Measurements from ENCODE around the gene RCBTB2.
"Not testable (repeated sequence)": the region's sequence is repeated elsewhere in the genome, so short reads cannot be mapped to it uniquely, and the experiment has no call there.

Gene RCBTB2

DNA sequence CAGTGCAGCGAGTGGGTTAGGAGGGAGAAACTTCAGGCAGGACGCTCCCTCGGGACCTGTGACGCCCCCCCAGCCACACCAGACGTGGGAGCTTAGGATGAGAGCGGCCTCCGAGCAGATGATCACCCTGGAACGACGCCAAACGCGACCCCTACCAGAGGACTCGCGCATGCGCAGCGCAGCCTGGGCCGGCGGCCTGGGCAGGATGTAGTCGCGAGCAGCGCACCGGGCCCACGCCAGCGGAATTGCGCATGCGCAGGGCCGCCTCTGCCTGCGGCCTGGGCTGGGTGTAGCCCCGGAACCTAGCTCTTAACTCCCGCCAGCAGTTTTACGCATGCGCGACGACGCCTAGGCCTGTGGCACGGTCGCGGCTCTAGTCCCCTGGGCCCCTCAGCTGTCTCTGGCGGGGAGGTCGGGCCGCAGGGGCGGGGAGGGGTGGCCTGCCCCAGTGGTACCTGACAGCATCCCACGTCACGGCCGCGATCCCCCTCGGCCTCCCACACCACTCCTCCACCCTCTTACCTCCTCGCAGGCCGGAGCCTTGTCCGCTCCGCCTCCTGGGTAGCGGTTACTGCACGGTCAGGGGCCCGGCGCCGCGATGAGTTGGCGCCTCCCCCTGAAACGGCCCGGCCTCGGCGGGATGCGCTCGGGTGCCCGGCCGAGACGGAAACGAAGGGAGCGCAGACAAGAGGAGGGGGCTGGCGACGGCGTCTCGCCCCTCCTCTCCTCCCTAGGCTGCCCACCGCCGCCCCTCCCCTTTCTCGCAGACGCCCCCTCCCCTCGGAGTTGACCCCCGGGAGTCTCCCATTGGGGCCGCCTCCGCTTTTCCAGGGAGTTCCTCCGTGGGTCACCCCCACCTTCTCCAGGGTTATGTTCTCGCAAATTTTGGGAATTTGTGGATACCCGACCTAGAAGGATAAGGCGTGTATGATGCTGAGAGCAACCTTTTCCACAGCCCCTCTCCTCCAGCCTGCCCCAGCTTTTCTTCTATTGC is at the start of gene RCBTB2:
Gene RCBTB2, minus strand, starts transcription at position 575 of the 994 bp plus-strand sequence. CDS start 11,141 bp downstream, outside the sequence.
- ATAC-seq: peak; percentile 92 to 95

DNA sequence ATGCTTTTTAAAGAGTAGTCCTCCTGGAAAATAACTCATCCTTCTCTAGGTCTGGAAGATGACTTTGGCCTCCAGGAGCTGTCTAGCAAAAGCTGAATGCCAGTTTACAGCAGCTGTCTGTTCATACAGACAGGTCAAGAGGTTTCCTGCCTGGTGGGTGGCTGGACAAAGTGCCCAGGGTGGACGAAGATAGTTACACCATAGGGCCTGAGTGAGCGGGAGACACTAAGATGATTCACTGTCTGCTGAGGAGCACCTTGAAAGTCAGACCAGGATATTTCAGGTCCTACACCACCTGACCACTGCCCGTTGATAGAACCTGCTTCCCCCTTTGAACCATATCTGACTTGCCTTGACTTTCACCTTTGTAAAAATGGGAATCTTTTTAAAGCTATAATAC is 49.2 kb upstream of the RCBTB2 start:
- ATAC-seq: no peak

DNA sequence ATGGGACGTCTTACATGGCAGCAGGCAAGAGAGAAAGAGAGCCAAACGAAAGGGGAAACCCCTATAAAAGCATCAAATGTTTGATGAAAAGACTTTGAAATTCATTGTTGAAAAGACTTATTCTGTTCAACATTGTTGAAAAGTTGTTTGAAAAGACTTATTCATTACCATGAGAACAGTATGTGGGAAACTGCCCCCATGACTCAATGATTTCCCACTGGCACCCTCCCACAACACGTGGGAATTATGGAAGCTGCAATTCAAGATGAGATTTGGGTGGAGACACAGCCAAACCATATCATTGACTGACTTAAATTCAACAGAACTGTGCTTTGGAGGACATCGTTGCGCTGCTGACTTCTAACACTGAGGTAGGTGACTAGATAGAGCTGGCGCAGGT is 48.0 kb upstream of the RCBTB2 start:
- no peak for ATAC-seq

- peak; percentile 17 to 35 for ATAC-seq
These were observed 47.4 kb upstream of the RCBTB2 start for GRCh38 chr13:48580185-48580803.

- ATAC-seq: not testable (repeated sequence)
These were observed 47.0 kb upstream of the RCBTB2 start for GRCh38 chr13:48579919-48580180.

GRCh38 chr13:48579165-48579918 is 46.5 kb upstream of the RCBTB2 start:
- peak in 1 of 2 donors; percentile 13 for ATAC-seq

GRCh38 chr13:48578516-48579164 is 45.8 kb upstream of the RCBTB2 start:
- ATAC-seq: no peak

GRCh38 chr13:48576448-48577010 is 43.6 kb upstream of the RCBTB2 start:
- no peak for ATAC-seq

GRCh38 chr13:48575031-48575430 is 42.2 kb upstream of the RCBTB2 start:
- no peak for ATAC-seq

- ATAC-seq: no peak
These were observed 41.3 kb upstream of the RCBTB2 start for GRCh38 chr13:48574041-48574796.

DNA sequence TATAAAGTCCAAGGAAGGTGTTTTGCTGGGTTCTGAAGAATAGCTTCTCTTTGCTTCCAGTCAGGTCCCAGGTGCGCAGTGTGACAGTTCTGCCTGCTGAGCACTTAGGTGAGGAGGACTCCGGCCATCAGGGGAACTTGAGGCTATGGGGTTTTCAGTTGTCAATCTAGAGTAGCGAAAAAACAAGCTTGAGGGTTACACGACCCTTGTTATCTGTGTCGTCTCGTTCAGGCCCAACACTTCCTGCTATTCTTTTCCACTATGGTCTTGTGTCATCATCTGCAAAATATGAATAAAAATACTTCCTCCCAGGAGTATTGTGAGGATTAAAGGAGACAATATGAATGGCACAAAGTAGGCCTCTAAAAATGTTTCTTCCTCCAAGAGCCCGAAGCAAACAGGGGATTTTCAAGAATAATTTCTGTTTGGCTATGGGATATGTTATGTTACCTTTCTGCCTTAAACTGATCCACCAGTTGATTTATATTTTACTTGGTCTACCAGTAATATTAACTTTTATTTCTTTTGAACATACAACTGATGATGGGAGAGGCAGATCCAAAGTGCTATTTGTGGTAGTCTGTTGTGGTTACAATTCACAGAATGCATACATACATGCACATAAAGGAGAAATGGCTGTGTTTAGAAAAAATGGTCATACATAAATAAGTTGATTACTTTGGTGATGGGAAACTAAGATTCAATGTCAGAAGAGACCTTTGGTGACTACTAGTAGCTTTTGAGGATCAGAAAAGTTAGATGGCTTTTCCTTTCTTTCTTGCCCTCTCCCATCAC is 40.5 kb upstream of the RCBTB2 start:
- no peak for ATAC-seq

- ATAC-seq: no peak
These were observed 38.4 kb upstream of the RCBTB2 start for GRCh38 chr13:48571126-48571913.

DNA sequence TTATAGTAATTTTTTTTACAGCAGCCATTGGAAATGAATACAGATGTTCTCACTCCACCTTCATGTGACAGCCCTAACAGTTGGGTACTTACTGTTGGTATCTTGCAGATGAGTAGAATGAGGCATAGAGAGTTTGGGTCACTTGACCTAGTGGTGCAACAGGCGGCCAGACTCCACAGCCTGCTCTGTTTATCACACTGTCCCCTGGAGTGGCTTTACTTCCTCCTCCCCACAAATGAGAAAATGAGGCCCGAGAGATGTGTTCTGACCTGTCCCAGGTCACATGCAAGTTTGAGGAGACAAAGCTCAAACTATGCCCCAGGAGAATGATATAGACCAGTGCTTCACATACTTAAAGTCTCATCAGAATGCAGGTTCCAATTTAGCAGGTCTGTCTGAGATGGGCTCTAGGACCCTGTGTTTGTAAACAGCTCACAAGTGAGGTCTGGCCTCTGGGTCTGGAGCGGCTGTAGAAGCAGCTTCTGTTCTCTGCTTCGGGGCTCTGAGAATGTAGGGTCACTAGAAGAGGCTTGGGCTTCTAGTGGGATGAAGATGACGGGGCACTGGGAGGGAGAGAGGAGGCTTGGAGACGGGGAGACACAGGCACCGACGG is 37.4 kb upstream of the RCBTB2 start:
- no peak for ATAC-seq

GRCh38 chr13:48569104-48569666 is 36.3 kb upstream of the RCBTB2 start:
- ATAC-seq: no peak

DNA sequence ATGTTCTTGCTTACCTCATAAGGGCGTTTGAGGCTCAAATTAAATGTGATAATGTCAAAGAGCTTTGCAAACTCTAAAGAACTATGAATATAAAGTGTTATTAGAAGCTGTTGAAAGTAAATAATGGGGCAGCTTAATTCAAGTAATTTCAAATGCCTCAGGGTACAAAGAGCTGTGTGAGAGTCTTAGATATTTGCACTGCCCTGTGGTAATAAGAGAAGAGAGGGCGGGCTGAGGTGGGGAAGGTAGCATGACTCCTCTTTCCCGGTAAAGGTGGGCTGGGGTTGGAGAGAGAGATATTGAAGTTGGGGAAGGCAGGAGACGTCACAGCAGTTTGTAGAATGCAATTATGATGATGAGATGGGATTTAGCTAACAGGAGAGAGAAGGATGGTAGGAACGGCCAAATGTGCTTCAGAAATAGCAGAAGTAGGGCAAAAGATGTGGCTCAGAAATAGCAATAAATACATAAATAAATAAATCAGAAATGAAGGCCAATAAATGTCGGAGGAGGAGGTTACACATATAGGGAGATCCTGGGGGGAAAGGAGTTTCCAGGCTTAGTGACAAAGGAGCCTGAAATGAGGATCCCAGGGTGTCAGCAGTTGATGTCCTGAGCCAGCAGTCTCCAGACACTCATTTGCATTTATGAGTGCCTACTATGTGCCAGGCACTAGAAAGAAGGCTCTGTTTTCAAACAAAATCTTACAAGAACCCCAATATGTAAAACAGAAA is 35.7 kb upstream of the RCBTB2 start:
- no peak for ATAC-seq

GRCh38 chr13:48567515-48568369 is 34.9 kb upstream of the RCBTB2 start:
- ATAC-seq: no peak

DNA sequence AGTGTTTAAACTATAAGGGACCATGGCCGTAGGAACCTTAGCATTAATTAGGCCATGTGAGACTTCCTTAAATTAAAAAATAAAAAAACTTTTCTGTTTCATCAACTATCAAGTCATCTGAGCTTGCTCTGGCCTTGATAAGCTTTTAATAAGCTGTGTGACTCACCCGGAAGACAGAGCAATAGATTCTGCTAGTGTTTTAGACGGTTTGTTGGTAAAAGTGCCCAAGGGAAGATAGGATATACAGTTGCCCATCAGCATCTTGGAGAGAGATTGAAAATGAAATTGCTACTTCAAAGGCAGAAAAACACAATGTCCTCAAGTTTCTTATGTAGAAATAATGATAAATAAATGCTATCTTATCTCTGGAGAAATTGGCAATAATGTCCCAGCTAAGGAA is 31.2 kb upstream of the RCBTB2 start:
- no peak for ATAC-seq

- ATAC-seq: no peak
These were observed 30.7 kb upstream of the RCBTB2 start for GRCh38 chr13:48563626-48564025.
